ENCODE results near the gene PLIN1. TPM values are rescaled to one million over a fixed set of nuclear protein-coding genes. Genes with fewer than 3 reads are reported as not detected.

The PLIN1 gene
- total RNA-seq, 4 donors from 2014 or later = 5.9 to 30.9 (median 15.0) TPM

GRCh38 chr15:89628806-89629715 is 50.1 kb downstream of the PLIN1 start:
- intact Hi-C loops (cut with DNase I; ENCODE audit: low total_unique reads) = no loop called here
- peak in 1 of 2 donors; percentile 68 for DNase-seq (ENCODE audit: low spot score in 2 of 2)
- no peak overlapping the region for H3K4me3 ChIP-seq (ENCODE audit: low read depth, poor library complexity, severe bottlenecking)
- TF ChIP-seq POLR2A (IDR thresholded peaks at IDR 0.05) = no peak
- TF ChIP-seq, protein P1, sequence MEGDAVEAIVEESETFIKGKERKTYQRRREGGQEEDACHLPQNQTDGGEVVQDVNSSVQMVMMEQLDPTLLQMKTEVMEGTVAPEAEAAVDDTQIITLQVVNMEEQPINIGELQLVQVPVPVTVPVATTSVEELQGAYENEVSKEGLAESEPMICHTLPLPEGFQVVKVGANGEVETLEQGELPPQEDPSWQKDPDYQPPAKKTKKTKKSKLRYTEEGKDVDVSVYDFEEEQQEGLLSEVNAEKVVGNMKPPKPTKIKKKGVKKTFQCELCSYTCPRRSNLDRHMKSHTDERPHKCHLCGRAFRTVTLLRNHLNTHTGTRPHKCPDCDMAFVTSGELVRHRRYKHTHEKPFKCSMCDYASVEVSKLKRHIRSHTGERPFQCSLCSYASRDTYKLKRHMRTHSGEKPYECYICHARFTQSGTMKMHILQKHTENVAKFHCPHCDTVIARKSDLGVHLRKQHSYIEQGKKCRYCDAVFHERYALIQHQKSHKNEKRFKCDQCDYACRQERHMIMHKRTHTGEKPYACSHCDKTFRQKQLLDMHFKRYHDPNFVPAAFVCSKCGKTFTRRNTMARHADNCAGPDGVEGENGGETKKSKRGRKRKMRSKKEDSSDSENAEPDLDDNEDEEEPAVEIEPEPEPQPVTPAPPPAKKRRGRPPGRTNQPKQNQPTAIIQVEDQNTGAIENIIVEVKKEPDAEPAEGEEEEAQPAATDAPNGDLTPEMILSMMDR (IDR thresholded peaks at IDR 0.05) = no peak
- WGBS, 2 donors = 89 to 94% methylated on average over 24 to 30 of the region's 30 CpGs

GRCh38 chr15:89628301-89628700 is 50.9 kb downstream of the PLIN1 start:
- intact Hi-C loops (cut with DNase I; ENCODE audit: low total_unique reads) = no loop called here
- H3K4me3 ChIP-seq (ENCODE audit: low read depth, poor library complexity, severe bottlenecking) = no peak overlapping the region
- TF ChIP-seq, protein P1 (IDR thresholded peaks at IDR 0.05) = no peak
- no peak for TF ChIP-seq POLR2A (IDR thresholded peaks at IDR 0.05)
- peak in 1 of 2 donors; percentile 80 for DNase-seq (ENCODE audit: low spot score in 2 of 2)
- WGBS, 2 donors = 73 to 79% methylated on average over 17 to 21 of the region's 21 CpGs

DNA sequence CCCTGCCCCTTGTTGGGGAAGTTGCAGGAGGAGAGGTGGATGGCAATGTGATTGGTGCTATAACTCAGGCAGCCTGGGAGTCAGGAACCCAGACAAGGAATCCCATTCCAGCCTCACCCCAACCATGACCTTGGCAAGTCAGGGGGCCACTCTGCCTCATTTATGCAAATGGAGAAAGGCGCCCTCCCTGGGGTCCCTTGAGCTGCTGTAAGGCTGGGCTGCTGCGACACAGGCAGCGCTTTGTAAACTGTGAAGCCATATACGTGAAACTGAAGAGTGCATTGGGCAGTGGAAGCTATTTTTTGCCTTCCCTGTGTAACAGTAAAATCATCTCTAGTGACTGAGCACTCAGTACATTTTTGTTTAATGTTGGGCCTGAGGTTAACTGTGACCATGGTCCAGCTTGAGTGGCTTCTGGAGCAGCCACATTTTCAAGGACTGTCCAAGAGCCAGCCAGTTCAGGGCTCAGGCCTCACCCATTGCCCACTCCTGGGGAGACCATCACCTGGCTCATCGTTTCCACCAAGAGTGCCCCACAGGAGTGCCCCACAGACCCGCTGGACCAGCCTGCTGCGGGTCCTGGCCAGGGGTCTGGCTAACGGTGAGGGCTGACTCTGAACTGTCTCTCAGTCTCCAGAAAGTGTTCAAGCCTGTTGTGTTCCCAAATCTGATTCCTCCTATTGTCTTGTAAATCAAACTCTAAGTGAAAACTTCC is 51.8 kb downstream of the PLIN1 start:
- intact Hi-C loops (cut with DNase I; ENCODE audit: low total_unique reads) = no loop called here
- DNase-seq (ENCODE audit: low spot score in 2 of 2) = peak in 1 of 2 donors; percentile 61

GRCh38 chr15:89625716-89626115 is 53.5 kb downstream of the PLIN1 start:
- DNase-seq (ENCODE audit: low spot score in 2 of 2) = no peak
- H3K4me3 ChIP-seq (ENCODE audit: low read depth, poor library complexity, severe bottlenecking) = no peak overlapping the region
- intact Hi-C loops (cut with DNase I; ENCODE audit: low total_unique reads) = no loop called here
- WGBS, 2 donors = 87 to 89% methylated on average over 9 of the region's 9 CpGs
- TF ChIP-seq POLR2A (IDR thresholded peaks at IDR 0.05) = no peak
- TF ChIP-seq, protein P1 (IDR thresholded peaks at IDR 0.05) = no peak

More for the DNA sequence above, 51.8 kb downstream of the PLIN1 start:
- no peak for TF ChIP-seq POLR2A (IDR thresholded peaks at IDR 0.05)
- TF ChIP-seq, protein P1 (IDR thresholded peaks at IDR 0.05) = no peak
- 93 to 98% methylated on average over 7 to 8 of the region's 8 CpGs for WGBS, 2 donors
- H3K4me3 ChIP-seq (ENCODE audit: low read depth, poor library complexity, severe bottlenecking) = no peak overlapping the region

DNA sequence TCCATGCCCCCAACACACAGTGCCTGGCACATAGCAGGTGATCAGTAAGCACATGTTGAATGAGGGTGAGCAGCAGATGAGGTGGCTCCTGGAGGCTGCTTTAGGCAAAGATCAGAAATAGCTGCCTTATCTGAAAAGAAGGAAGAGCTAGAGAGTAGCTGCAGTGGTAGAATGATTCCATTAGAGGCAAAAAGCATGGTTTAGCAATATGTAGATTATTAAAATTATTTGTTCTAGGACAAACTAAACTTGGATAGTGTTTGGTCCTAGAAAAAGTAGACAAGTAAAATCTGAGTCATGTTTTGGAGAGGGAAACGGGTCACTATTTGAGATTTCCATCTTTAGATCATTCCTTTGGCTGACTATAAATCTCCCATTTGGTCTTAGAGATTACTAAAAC is 56.0 kb downstream of the PLIN1 start:
- TF ChIP-seq, protein P1 (IDR thresholded peaks at IDR 0.05) = no peak
- TF ChIP-seq POLR2A (IDR thresholded peaks at IDR 0.05) = no peak
- intact Hi-C loops (cut with DNase I; ENCODE audit: low total_unique reads) = no loop called here
- DNase-seq (ENCODE audit: low spot score in 2 of 2) = no peak
- no peak overlapping the region for H3K4me3 ChIP-seq (ENCODE audit: low read depth, poor library complexity, severe bottlenecking)
- whole genome bisulfite sequencing, 2 donors = 62 to 76% methylated on average over 1 of the region's 1 CpG

All from lower leg skin (tissue), 4 donors.